Measurements from ENCODE around the gene C3orf49.
A peak's percentile ranks its signal among the peaks of the same experiment; 100 is the strongest.

The C3orf49 gene

GRCh38 chr3:63819151-63819398, at the start of gene C3orf49:
Gene C3orf49, plus strand, starts transcription at chr3:63819299. Its CDS starts 173 bp downstream, at chr3:63819472.
- DNase-seq, result no peak

GRCh38 chr3:63774781-63775180, 44.3 kb upstream of the C3orf49 start:
- DNase-seq, result no peak

- DNase-seq, result no peak
Observed at GRCh38 chr3:63779227-63779626, 39.9 kb upstream of the C3orf49 start.

GRCh38 chr3:63791974-63792373, 27.1 kb upstream of the C3orf49 start:
- DNase-seq, result no peak

- DNase-seq, result no peak
Observed at GRCh38 chr3:63795438-63795837, 23.7 kb upstream of the C3orf49 start.

GRCh38 chr3:63798544-63798943, 20.6 kb upstream of the C3orf49 start:
- DNase-seq, result no peak

GRCh38 chr3:63798949-63799348, 20.1 kb upstream of the C3orf49 start:
- no peak for DNase-seq

GRCh38 chr3:63800097-63800496, 19.0 kb upstream of the C3orf49 start:
- no peak for DNase-seq

- DNase-seq, result no peak
Observed at GRCh38 chr3:63803911-63804310, 15.2 kb upstream of the C3orf49 start.

GRCh38 chr3:63807961-63808565, 11.0 kb upstream of the C3orf49 start:
- DNase-seq, result no peak

- DNase-seq, result no peak
Observed at GRCh38 chr3:63808633-63809032, 10.5 kb upstream of the C3orf49 start.

GRCh38 chr3:63809607-63810006, 9.5 kb upstream of the C3orf49 start:
- DNase-seq, result no peak

- no peak for DNase-seq
Observed at GRCh38 chr3:63814237-63814636, 4.9 kb upstream of the C3orf49 start.

GRCh38 chr3:63817225-63817624, 1.9 kb upstream of the C3orf49 start:
- DNase-seq, result no peak

- peak; percentile 28 for DNase-seq
Observed at GRCh38 chr3:63818282-63819150, 583 bp upstream of the C3orf49 start.

- DNase-seq, result no peak
Observed at GRCh38 chr3:63824309-63824708, 5.2 kb downstream of the C3orf49 start.

GRCh38 chr3:63830526-63830925, 11.4 kb downstream of the C3orf49 start:
- DNase-seq, result no peak

- DNase-seq, result no peak
Observed at GRCh38 chr3:63832395-63832794, 13.3 kb downstream of the C3orf49 start.

- no peak for DNase-seq
Observed at GRCh38 chr3:63841704-63842103, 22.6 kb downstream of the C3orf49 start.

GRCh38 chr3:63842127-63842526, 23.0 kb downstream of the C3orf49 start:
- no peak for DNase-seq

- no peak for DNase-seq
Observed at GRCh38 chr3:63845215-63845614, 26.1 kb downstream of the C3orf49 start.

- DNase-seq, result no peak
Observed at GRCh38 chr3:63847718-63848450, 28.8 kb downstream of the C3orf49 start.

GRCh38 chr3:63849175-63849574, 30.1 kb downstream of the C3orf49 start:
- DNase-seq, result no peak

GRCh38 chr3:63851287-63851686, 32.2 kb downstream of the C3orf49 start:
- no peak for DNase-seq

Measured in CD4-positive, alpha-beta T cell treated with Interferon gamma for 1 hour (primary cell).